Tibial artery (tissue), 4 donors: Measurements from ENCODE around the gene CDK18.

Experiments used
- DNase-seq, 2 donors: peaks; one replicate each; pipeline ENCODE4 v3.0.0-alpha.2; 2019
- H3K27ac ChIP-seq, 2 donors: fragments of 200-600 bp; sonication (generic) in 1 of 2; 1 replicate in 1 of 2; 2 replicates in 1 of 2; pipeline ENCODE4 v1.5.1; 2018 to 2019; ENCODE audit warnings: mild to moderate bottlenecking in 1 of 2
- H3K27me3 ChIP-seq, 2 donors: fragments of 200-600 bp; sonication (generic) in 1 of 2; one replicate each; pipeline versions ENCODE4 v1.5.1 to v1.6.0; 2016 to 2019
- H3K36me3 ChIP-seq, 3 donors: fragments of 200-600 bp; sonication (generic) in 2 of 3; one replicate each; pipeline ENCODE4 v1.5.1; 2016 to 2019; ENCODE audit warnings: mild to moderate bottlenecking in 2 of 3
- H3K4me1 ChIP-seq, 4 donors: fragments of 200-600 bp; sonication (generic) in 2 of 4; 1 replicate in 3 of 4; 2 replicates in 1 of 4; pipeline ENCODE4 v1.5.1; 2016 to 2019
- H3K4me3 ChIP-seq, 2 donors: fragments of 200-600 bp; sonication (generic) in 1 of 2; 1 replicate in 1 of 2; 2 replicates in 1 of 2; pipeline ENCODE4 v1.5.1; 2018 to 2019; ENCODE audit warnings: mild to moderate bottlenecking in 2 of 2
- H3K9me3 ChIP-seq, 3 donors: fragments of 200-600 bp; sonication (generic) in 1 of 3; one replicate each; pipeline ENCODE4 v1.5.1; 2016 to 2019
- CTCF ChIP-seq, 2 experiments: fragments of 200-600 bp in 1 of 2; fragments of 450-650 bp in 1 of 2; IDR thresholded peaks; one replicate each; pipeline ENCODE4 v1.5.1; 2017 to 2019; ENCODE audit warnings: antibody characterized with exemption in 2 of 2, mild to moderate bottlenecking in 1 of 2, moderate library complexity in 1 of 2
- intact Hi-C: fragments of 100-400 bp; cut with DNase I; formaldehyde crosslinking; loops from one replicate; pipeline ENCODE4 v1.15.0; 2023; ENCODE audit warnings: low total_unique reads

CDK18 gene

GRCh38 chr1:205504311-205505075 lies at the start of gene CDK18:
Gene CDK18 (plus strand): TSS chr1:205504669. CDS start chr1:205523168, 18,499 bp downstream.
- Histone ChIP-seq H3K4me1 (peaks cover 0 to 41% (median 28%) of the 10 kb centered on the region in 4 donors), H3K36me3 (no peaks in the 10 kb centered on the region), H3K27ac (peak within 1 kb of the TSS; percentile 87 to 92), H3K4me3 (peak within 1 kb of the TSS; percentile 78 to 91), H3K9me3 (no peaks in the 10 kb centered on the region), H3K27me3 (no peaks in the 10 kb centered on the region)
- no peak for TF ChIP-seq CTCF (IDR thresholded peaks at IDR 0.05)
- intact Hi-C loops: no loop called here
- DNase-seq: peak; percentile 69 to 94

DNA sequence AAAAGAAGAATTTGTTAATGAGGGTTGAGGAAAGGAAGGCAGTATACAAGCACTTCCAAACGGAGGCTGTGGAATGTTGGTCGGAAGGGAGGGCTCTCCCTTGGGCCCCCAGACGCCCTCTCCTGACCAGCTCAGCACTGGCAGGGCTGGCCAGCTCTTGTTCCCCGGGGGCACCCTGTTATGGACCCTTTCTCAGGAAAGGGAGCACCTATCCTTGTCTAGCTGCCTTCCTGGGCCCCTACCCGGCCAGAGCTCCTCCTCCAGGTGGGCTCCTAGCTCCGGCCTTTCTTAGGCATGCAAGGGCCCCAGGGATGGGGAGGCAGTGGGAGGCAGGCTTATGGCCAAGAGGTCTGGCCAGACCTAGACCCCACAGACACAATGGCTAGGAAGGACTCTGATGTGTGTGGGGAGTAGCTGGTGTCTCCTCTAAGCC lies 49.5 kb upstream of the CDK18 start:
- no peak for TF ChIP-seq CTCF (IDR thresholded peaks at IDR 0.05)
- H3K36me3 ChIP-seq: no peaks in the 10 kb centered on the region
- peaks cover 0 to 99% of the 10 kb centered on the region in 2 donors for H3K27me3 ChIP-seq
- intact Hi-C loops: no loop called here
- no peak overlapping the region for H3K27ac ChIP-seq
- no peaks in the 10 kb centered on the region for H3K9me3 ChIP-seq
- H3K4me1 ChIP-seq: peaks cover 0 to 21% (median 20%) of the 10 kb centered on the region in 4 donors
- H3K4me3 ChIP-seq: no peak overlapping the region
- no peak for DNase-seq

DNA sequence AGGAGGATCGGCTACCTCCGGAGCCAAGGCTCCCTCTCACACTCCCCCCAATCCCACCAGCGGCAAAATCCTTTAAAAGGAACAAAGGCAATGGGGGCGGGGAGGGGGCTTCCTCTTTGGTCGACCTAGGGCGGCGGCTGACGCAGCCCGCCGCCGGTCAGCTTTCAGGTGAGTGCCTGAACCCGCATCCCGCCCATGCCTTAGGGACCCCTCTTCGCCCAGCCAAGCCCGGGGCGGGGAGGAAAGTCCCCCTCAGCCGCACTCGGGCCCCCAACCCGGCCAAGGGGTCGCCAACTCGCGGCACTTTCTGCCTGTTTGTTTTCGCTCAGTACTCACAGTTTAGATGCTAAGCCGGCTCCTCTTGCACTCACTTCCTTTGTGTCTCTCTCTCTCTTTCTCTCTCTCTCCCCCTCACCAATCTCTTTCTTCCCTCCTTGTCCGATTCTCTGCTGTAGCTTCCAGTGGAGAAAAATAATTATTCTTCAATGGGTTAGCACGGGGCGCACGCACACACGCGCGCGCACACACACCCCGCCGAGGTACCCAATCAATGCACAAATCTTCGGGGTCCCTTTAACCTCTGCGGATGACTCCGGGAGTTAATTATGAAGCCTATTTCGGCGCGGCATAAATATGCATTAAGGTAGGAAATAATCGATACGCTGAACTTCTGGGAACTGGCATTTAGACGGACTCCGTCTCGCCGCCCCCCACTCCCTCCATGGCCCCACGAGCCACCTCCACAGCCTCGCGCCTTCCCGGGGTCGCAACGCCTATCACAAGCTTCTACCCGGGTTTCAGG lies 48.7 kb upstream of the CDK18 start, which contains the start of gene BLACAT1:
Gene BLACAT1 (minus strand): TSS at position 465 of the 802 bp plus-strand sequence.
- Histone ChIP-seq H3K9me3 (no peaks in the 10 kb centered on the region), H3K27ac (no peak within 1 kb of the TSS), H3K36me3 (no peaks in the 10 kb centered on the region), H3K4me1 (peaks cover 0 to 21% (median 20%) of the 10 kb centered on the region in 4 donors), H3K27me3 (peaks cover 0 to 98% of the 10 kb centered on the region in 2 donors), H3K4me3 (peak within 1 kb of the TSS in 1 of 2 donors; percentile 15)
- DNase-seq: no peak
- TF ChIP-seq CTCF (IDR thresholded peaks at IDR 0.05): no peak
- intact Hi-C loops: no loop called here

- no peak for DNase-seq
- Histone ChIP-seq H3K4me1 (peaks cover 0 to 21% (median 20%) of the 10 kb centered on the region in 4 donors), H3K9me3 (no peaks in the 10 kb centered on the region), H3K36me3 (no peaks in the 10 kb centered on the region), H3K4me3 (peak overlapping the region in 1 of 2 donors; percentile 15), H3K27ac (no peak overlapping the region), H3K27me3 (peaks cover 0 to 97% of the 10 kb centered on the region in 2 donors)
- intact Hi-C loops: no loop called here
- no peak for TF ChIP-seq CTCF (IDR thresholded peaks at IDR 0.05)
These were observed 48.0 kb upstream of the CDK18 start for GRCh38 chr1:205456383-205456867.

DNA sequence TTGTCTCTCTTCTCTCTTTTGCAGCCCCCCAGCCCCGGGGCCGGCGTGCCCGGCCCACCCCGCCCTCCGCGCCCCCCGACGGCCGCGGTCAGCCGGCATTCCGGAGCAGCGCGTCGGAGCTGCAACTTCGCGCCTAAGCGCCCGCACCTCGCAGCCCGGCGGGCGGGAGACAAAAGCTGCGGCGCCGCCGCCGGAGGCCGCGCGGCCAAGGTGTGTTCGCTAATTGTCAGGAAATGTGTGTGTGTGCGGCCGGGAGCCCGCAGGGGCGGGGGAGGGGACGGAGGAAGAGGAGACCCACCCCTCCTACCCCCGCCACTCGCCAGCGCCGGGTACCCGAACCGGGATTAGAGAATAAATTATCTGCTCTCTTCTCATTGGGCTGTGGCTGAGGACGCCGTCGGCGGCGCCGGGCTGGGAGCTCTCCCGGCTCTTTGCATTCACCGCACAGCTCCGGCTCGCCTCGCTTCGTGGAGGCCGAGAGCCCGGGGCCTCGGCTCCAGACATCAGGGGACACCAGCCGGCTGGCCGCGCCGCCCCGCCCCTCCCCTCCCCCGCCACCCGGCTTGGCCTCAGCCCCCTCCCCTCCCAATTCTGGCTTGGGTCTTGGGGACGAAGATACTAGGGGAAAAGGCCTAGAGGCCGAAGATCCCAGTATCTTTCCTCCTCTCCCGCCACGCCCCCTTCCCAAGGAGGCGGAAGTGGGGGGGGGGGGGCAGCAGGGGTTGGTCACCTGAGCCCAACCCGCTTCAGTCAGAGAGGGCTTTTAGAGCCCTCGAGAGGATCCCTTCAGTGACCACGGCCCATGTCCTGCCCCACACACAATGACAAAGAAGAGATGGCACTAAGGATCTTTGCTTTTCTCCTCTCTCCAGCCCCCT lies 47.4 kb upstream of the CDK18 start:
- Histone ChIP-seq H3K36me3 (no peaks in the 10 kb centered on the region), H3K27ac (no peak overlapping the region), H3K4me3 (peak overlapping the region in 1 of 2 donors; percentile 15), H3K27me3 (peaks cover 0 to 97% of the 10 kb centered on the region in 2 donors), H3K9me3 (no peaks in the 10 kb centered on the region), H3K4me1 (peaks cover 0 to 21% (median 20%) of the 10 kb centered on the region in 4 donors)
- intact Hi-C loops: no loop called here
- TF ChIP-seq CTCF (IDR thresholded peaks at IDR 0.05): no peak
- DNase-seq: no peak
